Progenitor cell of endocrine pancreas (in vitro differentiated cells): Measurements from ENCODE around the gene LARP7. TPM values are rescaled to one million over a fixed set of nuclear protein-coding genes. Genes with fewer than 3 reads are reported as not detected.

Experiments used
- DNase-seq: peaks from one replicate; pipeline ENCODE4 v3.0.0; 2021; ENCODE audit warnings: low spot score; ENCODE audit not compliant: unreplicated experiment
- H3K27ac Mint-ChIP-seq: 2 replicates; pipeline ENCODE4 v1.8.0; 2021; ENCODE audit warnings: mild to moderate bottlenecking, moderate library complexity, mixed read lengths
- H3K27me3 Mint-ChIP-seq: 2 replicates; pipeline ENCODE4 v1.8.0; 2021; ENCODE audit warnings: mixed read lengths
- H3K36me3 Mint-ChIP-seq: 2 replicates; pipeline ENCODE4 v1.8.0; 2022; ENCODE audit warnings: mixed read lengths; ENCODE audit not compliant: insufficient read depth
- H3K4me1 Mint-ChIP-seq: 2 replicates; pipeline ENCODE4 v1.8.0; 2021; ENCODE audit warnings: low read depth, mixed read lengths
- H3K4me3 Mint-ChIP-seq: 2 replicates; pipeline ENCODE4 v1.8.0; 2021; ENCODE audit warnings: low read depth, mild to moderate bottlenecking, moderate library complexity, mixed read lengths
- H3K9me3 Mint-ChIP-seq: 2 replicates; pipeline ENCODE4 v1.8.0; 2021; ENCODE audit warnings: low read depth, mixed read lengths
- CTCF ChIP-seq: fragments of 200-600 bp; sonication (generic); IDR thresholded peaks from one replicate; pipeline ENCODE4 v1.5.0; 2021; ENCODE audit warnings: antibody characterized with exemption, mild to moderate bottlenecking; ENCODE audit not compliant: unreplicated experiment
- long read RNA-seq: library from polyadenylated mRNA; unstranded; transcript quantifications from one replicate; pipeline ENCODE4 v2.0.0, GENCODE V29; 2020
- total RNA-seq: library from RNA; stranded (reverse); gene quantifications from 2 replicates; pipeline ENCODE4 v1.2.1, GENCODE V29; 2021

The LARP7 gene
- total RNA-seq = 49.8 and 50.6 TPM in 2 replicates
- long read RNA-seq, partial matches to known transcripts = 14 of 25 reads
- long read RNA-seq, other reads (novel, unspliced or antisense) = 7 of 25 reads

- H3K4me3 Mint-ChIP-seq = no peak within 1 kb of the TSS
- H3K4me1 Mint-ChIP-seq = peaks cover 6% of the 10 kb centered on the region
- DNase-seq = peak; percentile 92
- H3K36me3 Mint-ChIP-seq = peaks cover 2% of the 10 kb centered on the region
- H3K27ac Mint-ChIP-seq = no peak within 1 kb of the TSS
- TF ChIP-seq CTCF = peak; percentile 83
- no peaks in the 10 kb centered on the region for H3K9me3 Mint-ChIP-seq
- H3K27me3 Mint-ChIP-seq = no peaks in the 10 kb centered on the region
These were observed at the start of gene LARP7, which contains the start of gene ZGRF1 for GRCh38 chr4:112636688-112637551. Gene LARP7, plus strand, starts transcription at chr4:112637143. Its CDS starts 7,527 bp downstream, at chr4:112644670. Gene ZGRF1, minus strand, starts transcription at chr4:112636909. Its CDS starts 3,733 bp downstream, at chr4:112633176.

- Mint-ChIP-seq H3K4me3 (no peak overlapping the region), H3K4me1 (no peaks in the 10 kb centered on the region), H3K36me3 (peaks cover 4% of the 10 kb centered on the region), H3K27me3 (no peaks in the 10 kb centered on the region), H3K27ac (no peak overlapping the region), H3K9me3 (peaks cover 4% of the 10 kb centered on the region)
- no peak for TF ChIP-seq CTCF
- no peak for DNase-seq
These were observed 47.7 kb upstream of the LARP7 start for GRCh38 chr4:112589206-112589605.

GRCh38 chr4:112591593-112591992, 45.4 kb upstream of the LARP7 start:
- Mint-ChIP-seq H3K9me3 (peaks cover 4% of the 10 kb centered on the region), H3K36me3 (peaks cover 4% of the 10 kb centered on the region), H3K4me1 (no peaks in the 10 kb centered on the region), H3K27me3 (no peaks in the 10 kb centered on the region), H3K4me3 (no peak overlapping the region), H3K27ac (no peak overlapping the region)
- DNase-seq = no peak
- TF ChIP-seq CTCF = no peak

GRCh38 chr4:112592717-112593116, 44.2 kb upstream of the LARP7 start:
- no peak overlapping the region for H3K27ac Mint-ChIP-seq
- H3K4me3 Mint-ChIP-seq = no peak overlapping the region
- peaks cover 4% of the 10 kb centered on the region for H3K9me3 Mint-ChIP-seq
- H3K36me3 Mint-ChIP-seq = peaks cover 4% of the 10 kb centered on the region
- TF ChIP-seq CTCF = no peak
- no peaks in the 10 kb centered on the region for H3K4me1 Mint-ChIP-seq
- no peaks in the 10 kb centered on the region for H3K27me3 Mint-ChIP-seq
- no peak for DNase-seq

GRCh38 chr4:112593438-112594133, 43.4 kb upstream of the LARP7 start:
- H3K27ac Mint-ChIP-seq = no peak overlapping the region
- peaks cover 4% of the 10 kb centered on the region for H3K9me3 Mint-ChIP-seq
- H3K4me1 Mint-ChIP-seq = no peaks in the 10 kb centered on the region

More at GRCh38 chr4:112593438-112594133, 43.4 kb upstream of the LARP7 start:
- TF ChIP-seq CTCF = no peak
- DNase-seq = no peak
- H3K4me3 Mint-ChIP-seq = no peak overlapping the region
- H3K27me3 Mint-ChIP-seq = no peaks in the 10 kb centered on the region
- peaks cover 4% of the 10 kb centered on the region for H3K36me3 Mint-ChIP-seq
